SK-N-SH treated with all-trans-retinoic acid at 6 μM for 48 hours (cell line): ENCODE results near the gene WWTR1.

Experiments
- ATAC-seq: fragments of 200-7000 bp; cut with Tn5 transposase; 3 replicates; pipeline ENCODE4 v1.9.1; 2020; ENCODE audit warnings: mild to moderate bottlenecking, moderate library complexity
- ESRRG ChIP-seq: fragments of 250-450 bp; sonication (Bioruptor Pico); IDR thresholded peaks from 2 replicates; pipeline ENCODE4 v1.6.1; 2021; ENCODE audit warnings: mild to moderate bottlenecking
- ISL1 ChIP-seq: fragments of 250-450 bp; sonication (Bioruptor Pico); IDR thresholded peaks from 2 replicates; pipeline ENCODE4 v2.1.2; 2022; ENCODE audit warnings: mild to moderate bottlenecking, moderate library complexity
- OSR1 ChIP-seq: fragments of 250-450 bp; sonication (Bioruptor Pico); IDR thresholded peaks from 2 replicates; pipeline ENCODE4 v1.8.0; 2022; ENCODE audit warnings: moderate library complexity, mild to moderate bottlenecking, inconsistent platforms
- ZC3H10 ChIP-seq: fragments of 250-450 bp; sonication (Bioruptor Pico); IDR thresholded peaks from 2 replicates; pipeline ENCODE4 v1.5.1; 2021; ENCODE audit warnings: mild to moderate bottlenecking, moderate library complexity
- ZNF565 ChIP-seq: fragments of 450-650 bp; formaldehyde crosslinking; conservative IDR thresholded peaks from 2 replicates; pipeline ENCODE4 v1.5.0; 2020; ENCODE audit warnings: low read depth, mild to moderate bottlenecking, moderate library complexity
- TF ChIP-seq, protein P1 (sequence below): fragments of 250-450 bp; sonication (Bioruptor Pico); IDR thresholded peaks from 2 replicates; pipeline ENCODE4 v1.5.0; 2020; ENCODE audit warnings: mild to moderate bottlenecking, moderate library complexity

Gene WWTR1

GRCh38 chr3:149468504-149469212 is 189.2 kb downstream of the WWTR1 start:
- ATAC-seq, result no peak
- TF ChIP-seq ZNF565 (CRISPR knock-in tag), result no peak
- TF ChIP-seq ZC3H10 (CRISPR knock-in tag), result no peak
- TF ChIP-seq, protein P1, sequence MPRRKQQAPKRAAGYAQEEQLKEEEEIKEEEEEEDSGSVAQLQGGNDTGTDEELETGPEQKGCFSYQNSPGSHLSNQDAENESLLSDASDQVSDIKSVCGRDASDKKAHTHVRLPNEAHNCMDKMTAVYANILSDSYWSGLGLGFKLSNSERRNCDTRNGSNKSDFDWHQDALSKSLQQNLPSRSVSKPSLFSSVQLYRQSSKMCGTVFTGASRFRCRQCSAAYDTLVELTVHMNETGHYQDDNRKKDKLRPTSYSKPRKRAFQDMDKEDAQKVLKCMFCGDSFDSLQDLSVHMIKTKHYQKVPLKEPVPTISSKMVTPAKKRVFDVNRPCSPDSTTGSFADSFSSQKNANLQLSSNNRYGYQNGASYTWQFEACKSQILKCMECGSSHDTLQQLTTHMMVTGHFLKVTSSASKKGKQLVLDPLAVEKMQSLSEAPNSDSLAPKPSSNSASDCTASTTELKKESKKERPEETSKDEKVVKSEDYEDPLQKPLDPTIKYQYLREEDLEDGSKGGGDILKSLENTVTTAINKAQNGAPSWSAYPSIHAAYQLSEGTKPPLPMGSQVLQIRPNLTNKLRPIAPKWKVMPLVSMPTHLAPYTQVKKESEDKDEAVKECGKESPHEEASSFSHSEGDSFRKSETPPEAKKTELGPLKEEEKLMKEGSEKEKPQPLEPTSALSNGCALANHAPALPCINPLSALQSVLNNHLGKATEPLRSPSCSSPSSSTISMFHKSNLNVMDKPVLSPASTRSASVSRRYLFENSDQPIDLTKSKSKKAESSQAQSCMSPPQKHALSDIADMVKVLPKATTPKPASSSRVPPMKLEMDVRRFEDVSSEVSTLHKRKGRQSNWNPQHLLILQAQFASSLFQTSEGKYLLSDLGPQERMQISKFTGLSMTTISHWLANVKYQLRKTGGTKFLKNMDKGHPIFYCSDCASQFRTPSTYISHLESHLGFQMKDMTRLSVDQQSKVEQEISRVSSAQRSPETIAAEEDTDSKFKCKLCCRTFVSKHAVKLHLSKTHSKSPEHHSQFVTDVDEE (CRISPR knock-in tag), result no peak
- TF ChIP-seq OSR1, result no peak
- TF ChIP-seq ISL1 (CRISPR knock-in tag), result no peak
- no peak for TF ChIP-seq ESRRG
